Keratinocyte (primary cell): Measurements from ENCODE around the gene RAB38. TPM values are rescaled to one million over a fixed set of nuclear protein-coding genes. Genes with fewer than 3 reads are reported as not detected.

Experiments
- DNase-seq: peaks from one replicate; pipeline ENCODE4 v3.0.0-alpha.2; 2011; ENCODE audit warnings: low read depth, missing footprints, low spot score
- FAIRE-seq: peaks from 2 replicates; lab custom pipeline; 2011; peaks lifted over from hg19 to GRCh38; lab: Jason Lieb, UNC
- H2AFZ ChIP-seq: 2 replicates; pipeline ENCODE4 v1.6.0; 2012; ENCODE audit warnings: low read length, control low read depth, inconsistent platforms; ENCODE audit not compliant: control insufficient read depth
- H3K27ac ChIP-seq: 2 replicates; pipeline ENCODE4 v1.5.1; 2011; ENCODE audit warnings: low read length; ENCODE audit not compliant: control insufficient read depth, insufficient read depth
- H3K27me3 ChIP-seq: 3 replicates; pipeline ENCODE4 v1.6.0; 2011; ENCODE audit warnings: low read length; ENCODE audit not compliant: control insufficient read depth, insufficient read depth; ENCODE audit errors: extremely low read depth
- H3K36me3 ChIP-seq, 2 experiments: 2 replicates in 1 of 2; 3 replicates in 1 of 2; pipeline ENCODE4 v1.5.1; 2011; ENCODE audit warnings: low read length in 2 of 2, mild to moderate bottlenecking in 1 of 2; ENCODE audit not compliant: control insufficient read depth in 2 of 2, insufficient read depth in 2 of 2; ENCODE audit errors: extremely low read depth in 1 of 2
- H3K4me1 ChIP-seq: 3 replicates; pipeline ENCODE4 v1.5.1; 2011; ENCODE audit warnings: low read length; ENCODE audit not compliant: control insufficient read depth, insufficient read depth; ENCODE audit errors: extremely low read depth
- H3K4me2 ChIP-seq: 3 replicates; pipeline ENCODE4 v1.6.0; 2011; ENCODE audit warnings: low read depth, low read length; ENCODE audit not compliant: control insufficient read depth, insufficient read depth; ENCODE audit errors: extremely low read depth
- H3K4me3 ChIP-seq, 3 experiments: fragments of 200-600 bp in 1 of 3; sonication (generic) in 1 of 3; 2 replicates in 2 of 3; 3 replicates in 1 of 3; pipeline ENCODE4 v1.5.1; 2011 to 2016; ENCODE audit warnings: low read length in 3 of 3, mild to moderate bottlenecking in 3 of 3, control low read depth in 2 of 3, inconsistent platforms in 1 of 3, low read depth in 1 of 3, mixed read lengths in 1 of 3, mixed run types in 1 of 3, moderate library complexity in 1 of 3; ENCODE audit not compliant: control insufficient read depth in 2 of 3, insufficient read depth in 2 of 3; ENCODE audit errors: extremely low read depth in 1 of 3
- H3K79me2 ChIP-seq: 2 replicates; pipeline ENCODE4 v1.6.0; 2012; ENCODE audit warnings: low read length; ENCODE audit not compliant: control insufficient read depth, insufficient read depth
- H3K9ac ChIP-seq: 3 replicates; pipeline ENCODE4 v1.6.0; 2011; ENCODE audit warnings: low read length; ENCODE audit not compliant: control insufficient read depth, insufficient read depth; ENCODE audit errors: extremely low read depth
- H3K9me1 ChIP-seq: 3 replicates; pipeline ENCODE4 v1.6.0; 2011; ENCODE audit warnings: low read length; ENCODE audit not compliant: control insufficient read depth, insufficient read depth; ENCODE audit errors: extremely low read depth
- H3K9me3 ChIP-seq: 2 replicates; pipeline ENCODE4 v1.5.1; 2012; ENCODE audit warnings: low read depth, low read length; ENCODE audit not compliant: control insufficient read depth
- H4K20me1 ChIP-seq: 3 replicates; pipeline ENCODE4 v1.6.0; 2011; ENCODE audit warnings: low read length; ENCODE audit not compliant: control insufficient read depth, insufficient read depth; ENCODE audit errors: extremely low read depth
- CTCF ChIP-seq, 3 experiments: IDR thresholded peaks in 1 of 3; conservative IDR thresholded peaks in 1 of 3; optimal IDR thresholded peaks in 1 of 3; 2 replicates in 2 of 3; 3 replicates in 1 of 3; pipeline versions ENCODE3 to v1.5.1; 2011; ENCODE audit warnings: low read length in 3 of 3, mild to moderate bottlenecking in 3 of 3, moderate library complexity in 2 of 3, control low read depth in 1 of 3, inconsistent platforms in 1 of 3; ENCODE audit not compliant: insufficient read depth in 2 of 3; ENCODE audit errors: extremely low read depth in 1 of 3
- EZH2 ChIP-seq: IDR thresholded peaks from one replicate; pipeline ENCODE4 v1.6.1; 2012; ENCODE audit warnings: inconsistent platforms, mild to moderate bottlenecking, low read length, moderate library complexity
- dilution Hi-C: fragments of 300-500 bp; cut with MboI; formaldehyde crosslinking; loops from one replicate; pipeline ENCODE4 v1.7.0; 2020; ENCODE audit warnings: low sequenced_read_pairs; ENCODE audit not compliant: extremely low pct_ligation_motif_present
- polyA plus RNA-seq, 5 experiments: library from polyadenylated mRNA; depleted of rRNA in 3 of 5; stranded (reverse) in 3 of 5; stranded (forward) in 1 of 5; unstranded in 1 of 5; fragments of >200 nt; gene quantifications; 1 replicate in 1 of 5; 2 replicates in 3 of 5; 3 replicates in 1 of 5; pipeline versions ENCODE4 v1.2.1 to v1.2.3, GENCODE V29; 2011 to 2012; ENCODE audit warnings: missing spikeins in 2 of 5, low read depth in 1 of 5, low replicate concordance in 1 of 5

Gene RAB38
- polyA plus RNA-seq, 1 donor (not counting 4 experiments of a cell fraction or from before 2014, with no cell fraction given): 146 TPM

- Histone ChIP-seq H3K9me1 (no peaks in the 10 kb centered on the region), H3K36me3 (peaks cover 0 to 1% of the 10 kb centered on the region in 2 experiments), H4K20me1 (no peaks in the 10 kb centered on the region), H3K4me2 (no peak overlapping the region), H2AFZ (no peak overlapping the region), H3K9ac (no peak overlapping the region), H3K79me2 (no peaks in the 10 kb centered on the region), H3K27ac (no peak overlapping the region), H3K27me3 (no peaks in the 10 kb centered on the region), H3K4me1 (peaks cover 23% of the 10 kb centered on the region), H3K9me3 (no peaks in the 10 kb centered on the region), H3K4me3 (no peak overlapping the region)
- dilution Hi-C loops: no loop called here
- DNase-seq (no peak), FAIRE-seq (no peak)
- TF ChIP-seq EZH2 (no peak), CTCF (optimal IDR thresholded peaks at IDR 0.05 in 1 of 3, IDR thresholded peaks at IDR 0.05 in 1 of 3, conservative IDR thresholded peaks at IDR 0.05 in 1 of 3; ENCODE audit: extremely low read depth in 1 of 3, insufficient read depth in 2 of 3, low read length in 3 of 3) (no peak)
Measured at GRCh38 chr11:88105951-88106350, 69.3 kb downstream of the RAB38 start.

GRCh38 chr11:88105526-88105925 lies 69.7 kb downstream of the RAB38 start:
- H3K36me3 ChIP-seq: no peaks in the 10 kb centered on the region
- no peaks in the 10 kb centered on the region for H4K20me1 ChIP-seq
- H3K9me1 ChIP-seq: no peaks in the 10 kb centered on the region
- H3K4me2 ChIP-seq: no peak overlapping the region
- no peaks in the 10 kb centered on the region for H3K27me3 ChIP-seq
- H3K4me1 ChIP-seq: peaks cover 23% of the 10 kb centered on the region
- DNase-seq (no peak), FAIRE-seq (no peak)
- H3K27ac ChIP-seq: no peak overlapping the region
- dilution Hi-C loops: no loop called here
- no peaks in the 10 kb centered on the region for H3K79me2 ChIP-seq
- no peaks in the 10 kb centered on the region for H3K9me3 ChIP-seq
- H3K4me3 ChIP-seq: no peak overlapping the region
- H2AFZ ChIP-seq: no peak overlapping the region
- no peak overlapping the region for H3K9ac ChIP-seq
- TF ChIP-seq CTCF (optimal IDR thresholded peaks at IDR 0.05 in 1 of 3, IDR thresholded peaks at IDR 0.05 in 1 of 3, conservative IDR thresholded peaks at IDR 0.05 in 1 of 3; ENCODE audit: extremely low read depth in 1 of 3, insufficient read depth in 2 of 3, low read length in 3 of 3) (no peak), EZH2 (no peak)
